GM12891 (cell line): Measurements from ENCODE around the gene HOXC5.

ENCODE experiments used
- PAX5 ChIP-seq: IDR thresholded peaks from 2 replicates; pipeline ENCODE4 v1.6.1; 2011; ENCODE audit warnings: low read length, moderate library complexity, mild to moderate bottlenecking; ENCODE audit not compliant: insufficient read depth, severe bottlenecking
- POLR2A ChIP-seq: IDR thresholded peaks from 2 replicates; pipeline ENCODE4 v1.6.1; 2011; ENCODE audit warnings: low read depth, low read length, control low read depth
- POLR2AphosphoS5 ChIP-seq: IDR thresholded peaks from 2 replicates; pipeline ENCODE4 v1.6.1; 2011; ENCODE audit warnings: low read depth, low read length, control low read depth
- POU2F2 ChIP-seq: IDR thresholded peaks from 2 replicates; pipeline ENCODE4 v1.6.1; 2011; ENCODE audit warnings: low read depth, mild to moderate bottlenecking, control low read depth, low read length, moderate library complexity
- SPI1 ChIP-seq: IDR thresholded peaks from 2 replicates; pipeline ENCODE4 v1.6.1; 2011; ENCODE audit warnings: low read depth, low read length, control low read depth
- TAF1 ChIP-seq: IDR thresholded peaks from 2 replicates; pipeline ENCODE4 v1.6.1; 2011; ENCODE audit warnings: low read depth, low read length, control low read depth

DNA sequence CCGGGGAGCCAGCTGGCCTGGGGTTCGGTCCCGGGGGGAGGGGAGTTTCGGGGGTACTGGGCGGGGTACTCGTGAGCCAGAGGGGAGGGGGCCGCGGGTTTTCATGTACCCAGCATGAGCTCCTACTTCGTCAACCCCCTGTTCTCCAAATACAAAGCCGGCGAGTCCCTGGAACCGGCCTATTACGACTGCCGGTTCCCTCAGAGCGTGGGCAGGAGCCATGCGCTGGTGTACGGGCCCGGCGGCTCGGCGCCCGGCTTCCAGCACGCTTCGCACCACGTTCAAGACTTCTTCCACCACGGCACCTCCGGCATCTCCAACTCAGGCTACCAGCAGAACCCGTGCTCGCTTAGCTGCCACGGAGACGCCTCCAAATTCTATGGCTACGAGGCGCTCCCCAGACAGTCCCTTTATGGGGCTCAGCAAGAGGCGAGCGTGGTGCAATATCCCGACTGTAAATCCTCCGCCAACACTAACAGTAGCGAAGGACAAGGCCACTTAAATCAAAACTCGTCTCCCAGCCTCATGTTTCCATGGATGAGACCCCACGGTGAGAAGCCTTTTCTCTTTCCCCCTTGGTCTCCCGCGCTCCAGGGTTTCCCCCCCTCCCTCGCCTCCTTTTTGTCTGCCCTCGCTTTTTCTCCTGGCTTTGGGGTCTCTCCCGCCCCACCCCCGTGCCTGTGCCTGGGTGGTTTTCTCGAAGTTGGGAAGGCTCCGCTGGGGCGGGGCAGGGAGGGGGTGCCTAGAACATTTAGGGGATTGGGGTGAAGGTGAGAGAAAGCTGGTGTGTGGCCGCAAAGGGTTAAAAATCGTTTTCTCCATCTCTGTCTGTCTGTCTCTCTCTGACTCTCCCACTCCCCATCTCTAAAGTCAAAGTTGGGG lies 23.4 kb upstream of the HOXC5 start:
- TF ChIP-seq POLR2AphosphoS5 (no peak), POLR2A (no peak), TAF1 (no peak), PAX5 (no peak), POU2F2 (no peak), SPI1 (no peak)
